ENCODE measurements around the gene LRP2.

Gene LRP2

DNA sequence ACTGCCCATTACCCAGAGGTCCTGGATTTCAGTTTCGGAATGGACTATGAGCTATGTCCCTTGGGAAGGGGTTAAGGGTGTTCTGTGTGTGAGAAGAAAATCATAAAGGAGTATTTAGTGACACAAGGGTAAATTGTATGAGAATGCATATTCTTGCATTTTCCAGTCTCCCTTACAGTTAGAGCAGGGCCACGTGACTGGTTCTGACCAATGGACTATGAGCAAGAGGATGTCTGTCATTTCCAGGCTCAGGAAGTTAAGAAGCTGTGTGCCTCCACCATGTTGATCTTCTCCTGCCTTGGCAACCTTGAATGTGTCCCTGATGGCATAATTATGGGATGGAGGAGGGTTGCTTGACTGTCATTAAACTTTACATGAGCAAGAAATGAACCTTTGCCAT lies 198.0 kb downstream of the LRP2 start:
- DNase-seq (ENCODE audit: low read depth): no peak
- H3K4me3 ChIP-seq (ENCODE audit: low read length): no peak overlapping the region
- TF ChIP-seq, protein P1, sequence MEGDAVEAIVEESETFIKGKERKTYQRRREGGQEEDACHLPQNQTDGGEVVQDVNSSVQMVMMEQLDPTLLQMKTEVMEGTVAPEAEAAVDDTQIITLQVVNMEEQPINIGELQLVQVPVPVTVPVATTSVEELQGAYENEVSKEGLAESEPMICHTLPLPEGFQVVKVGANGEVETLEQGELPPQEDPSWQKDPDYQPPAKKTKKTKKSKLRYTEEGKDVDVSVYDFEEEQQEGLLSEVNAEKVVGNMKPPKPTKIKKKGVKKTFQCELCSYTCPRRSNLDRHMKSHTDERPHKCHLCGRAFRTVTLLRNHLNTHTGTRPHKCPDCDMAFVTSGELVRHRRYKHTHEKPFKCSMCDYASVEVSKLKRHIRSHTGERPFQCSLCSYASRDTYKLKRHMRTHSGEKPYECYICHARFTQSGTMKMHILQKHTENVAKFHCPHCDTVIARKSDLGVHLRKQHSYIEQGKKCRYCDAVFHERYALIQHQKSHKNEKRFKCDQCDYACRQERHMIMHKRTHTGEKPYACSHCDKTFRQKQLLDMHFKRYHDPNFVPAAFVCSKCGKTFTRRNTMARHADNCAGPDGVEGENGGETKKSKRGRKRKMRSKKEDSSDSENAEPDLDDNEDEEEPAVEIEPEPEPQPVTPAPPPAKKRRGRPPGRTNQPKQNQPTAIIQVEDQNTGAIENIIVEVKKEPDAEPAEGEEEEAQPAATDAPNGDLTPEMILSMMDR (IDR thresholded peaks at IDR 0.05; ENCODE audit: insufficient read depth, low read depth, low read length, missing control alignments): no peak

GRCh38 chr2:169162613-169163012 lies 199.7 kb downstream of the LRP2 start:
- no peak overlapping the region for H3K4me3 ChIP-seq (ENCODE audit: low read length)
- TF ChIP-seq, protein P1 (IDR thresholded peaks at IDR 0.05; ENCODE audit: insufficient read depth, low read depth, low read length, missing control alignments): no peak
- no peak for DNase-seq (ENCODE audit: low read depth)

DNA sequence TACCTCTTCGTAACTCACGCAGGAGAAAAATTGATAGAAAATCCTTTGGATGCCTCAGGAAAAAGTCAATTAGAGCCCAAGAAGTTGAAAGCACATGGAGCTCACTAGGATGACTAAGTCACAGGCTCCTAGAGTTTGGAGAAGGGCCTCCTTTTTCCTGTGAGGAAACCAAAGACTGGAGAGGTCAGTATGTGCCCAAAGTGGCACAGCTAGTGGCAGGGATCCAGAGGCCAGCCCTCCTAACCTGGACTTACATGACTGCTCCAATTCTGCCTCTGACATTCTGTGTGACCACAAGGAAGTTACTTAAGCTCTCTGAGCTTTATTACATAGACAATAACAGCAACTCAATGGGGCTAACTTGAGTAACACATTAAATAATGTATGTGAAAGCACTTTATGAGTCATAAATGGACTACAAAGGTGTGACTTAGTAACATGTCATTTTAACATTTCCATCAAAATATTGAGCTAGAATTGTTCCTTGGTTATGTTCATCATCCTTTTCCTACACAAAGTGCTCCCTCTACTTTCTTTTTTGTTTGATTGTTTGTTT lies 201.3 kb downstream of the LRP2 start:
- no peak overlapping the region for H3K4me3 ChIP-seq (ENCODE audit: low read length)
- TF ChIP-seq, protein P1 (IDR thresholded peaks at IDR 0.05; ENCODE audit: insufficient read depth, low read depth, low read length, missing control alignments): no peak
- DNase-seq (ENCODE audit: low read depth): peak; percentile 18

- H3K4me3 ChIP-seq (ENCODE audit: low read length): no peak overlapping the region
- DNase-seq (ENCODE audit: low read depth): no peak
- TF ChIP-seq, protein P1 (IDR thresholded peaks at IDR 0.05; ENCODE audit: insufficient read depth, low read depth, low read length, missing control alignments): no peak
Observed at GRCh38 chr2:169159686-169160085, 202.6 kb downstream of the LRP2 start.

GRCh38 chr2:169158874-169159273 lies 203.5 kb downstream of the LRP2 start:
- TF ChIP-seq, protein P1 (IDR thresholded peaks at IDR 0.05; ENCODE audit: insufficient read depth, low read depth, low read length, missing control alignments): no peak
- no peak overlapping the region for H3K4me3 ChIP-seq (ENCODE audit: low read length)
- no peak for DNase-seq (ENCODE audit: low read depth)

DNA sequence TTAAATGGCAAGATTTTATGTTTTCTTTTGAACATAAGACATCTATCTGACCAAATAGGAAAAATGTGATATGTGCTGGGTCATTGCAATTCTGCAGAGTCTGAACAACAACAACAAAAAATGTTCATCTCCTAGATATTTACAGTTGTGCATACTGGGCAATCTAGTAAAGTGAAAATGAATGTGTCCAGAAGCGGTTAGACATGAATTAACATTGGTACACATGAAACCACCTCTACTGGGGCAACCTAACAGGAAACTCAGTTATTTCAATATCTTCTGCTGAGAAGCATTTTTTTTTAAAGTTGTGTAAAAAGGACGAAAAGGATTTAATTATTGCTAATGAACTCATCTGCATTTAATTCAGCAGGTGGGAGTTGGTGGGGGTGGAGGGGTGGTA lies 216.1 kb downstream of the LRP2 start:
- TF ChIP-seq, protein P1 (IDR thresholded peaks at IDR 0.05; ENCODE audit: insufficient read depth, low read depth, low read length, missing control alignments): no peak
- no peak for DNase-seq (ENCODE audit: low read depth)
- H3K4me3 ChIP-seq (ENCODE audit: low read length): no peak overlapping the region

DNA sequence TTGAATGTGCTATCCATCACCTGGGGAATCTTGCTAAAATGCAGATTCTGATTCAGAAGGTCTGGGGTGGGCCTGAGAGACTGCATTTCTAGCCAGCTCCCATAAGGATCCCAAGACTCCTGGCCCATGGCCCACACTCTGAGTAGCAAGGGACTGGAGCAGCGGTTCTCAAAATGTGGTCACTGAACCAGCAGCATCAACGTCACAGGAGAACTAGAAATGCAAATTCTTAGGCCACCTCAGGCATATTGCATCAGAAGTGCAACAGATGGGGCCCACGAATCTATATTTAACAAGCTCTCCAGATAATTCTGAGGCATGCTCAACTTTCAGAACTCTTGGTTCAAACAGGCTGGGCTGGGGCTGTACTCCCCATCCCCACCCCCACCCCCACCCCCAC lies 218.3 kb downstream of the LRP2 start:
- TF ChIP-seq, protein P1 (IDR thresholded peaks at IDR 0.05; ENCODE audit: insufficient read depth, low read depth, low read length, missing control alignments): no peak
- H3K4me3 ChIP-seq (ENCODE audit: low read length): no peak overlapping the region
- DNase-seq (ENCODE audit: low read depth): no peak

All from epithelial cell of esophagus (primary cell).